ENCODE results near the gene HOXC6.

DNA sequence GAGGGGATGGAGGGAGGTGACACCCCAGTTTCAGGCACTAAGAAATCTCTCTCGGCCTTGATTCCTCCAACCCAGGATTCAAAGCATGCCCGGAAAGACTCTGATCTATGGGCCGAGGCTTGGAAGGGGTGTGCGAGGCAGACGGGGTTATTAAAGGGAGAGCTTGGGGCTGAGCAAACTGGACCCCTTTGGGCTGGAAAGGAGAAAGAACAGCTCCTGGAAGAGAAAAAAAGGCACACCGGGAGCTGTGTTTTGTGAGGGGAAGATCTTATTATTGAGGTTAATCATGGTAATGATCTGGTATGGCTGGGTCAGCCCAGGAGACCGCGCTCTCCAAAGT lies 19.7 kb downstream of the HOXC6 start:
- TF ChIP-seq, protein P1, sequence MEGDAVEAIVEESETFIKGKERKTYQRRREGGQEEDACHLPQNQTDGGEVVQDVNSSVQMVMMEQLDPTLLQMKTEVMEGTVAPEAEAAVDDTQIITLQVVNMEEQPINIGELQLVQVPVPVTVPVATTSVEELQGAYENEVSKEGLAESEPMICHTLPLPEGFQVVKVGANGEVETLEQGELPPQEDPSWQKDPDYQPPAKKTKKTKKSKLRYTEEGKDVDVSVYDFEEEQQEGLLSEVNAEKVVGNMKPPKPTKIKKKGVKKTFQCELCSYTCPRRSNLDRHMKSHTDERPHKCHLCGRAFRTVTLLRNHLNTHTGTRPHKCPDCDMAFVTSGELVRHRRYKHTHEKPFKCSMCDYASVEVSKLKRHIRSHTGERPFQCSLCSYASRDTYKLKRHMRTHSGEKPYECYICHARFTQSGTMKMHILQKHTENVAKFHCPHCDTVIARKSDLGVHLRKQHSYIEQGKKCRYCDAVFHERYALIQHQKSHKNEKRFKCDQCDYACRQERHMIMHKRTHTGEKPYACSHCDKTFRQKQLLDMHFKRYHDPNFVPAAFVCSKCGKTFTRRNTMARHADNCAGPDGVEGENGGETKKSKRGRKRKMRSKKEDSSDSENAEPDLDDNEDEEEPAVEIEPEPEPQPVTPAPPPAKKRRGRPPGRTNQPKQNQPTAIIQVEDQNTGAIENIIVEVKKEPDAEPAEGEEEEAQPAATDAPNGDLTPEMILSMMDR (conservative IDR thresholded peaks at IDR 0.05; ENCODE audit: low read depth in 2 of 2), result no peak
- peak; percentile 72 for TF ChIP-seq EZH2 (IDR thresholded peaks at IDR 0.05; ENCODE audit: low read depth, unreplicated experiment)
- no peak for TF ChIP-seq CREB1 (CRISPR knock-in tag; IDR thresholded peaks at IDR 0.05; ENCODE audit: low read depth)
- TF ChIP-seq STAT1 (IDR thresholded peaks at IDR 0.05; ENCODE audit: unreplicated experiment), result no peak
- no peak for TF ChIP-seq POLR2AphosphoS5 (IDR thresholded peaks at IDR 0.05; ENCODE audit: low read depth)
- no peak for TF ChIP-seq EZH2phosphoT487 (IDR thresholded peaks at IDR 0.05; ENCODE audit: unreplicated experiment)
- TF ChIP-seq, protein P2, sequence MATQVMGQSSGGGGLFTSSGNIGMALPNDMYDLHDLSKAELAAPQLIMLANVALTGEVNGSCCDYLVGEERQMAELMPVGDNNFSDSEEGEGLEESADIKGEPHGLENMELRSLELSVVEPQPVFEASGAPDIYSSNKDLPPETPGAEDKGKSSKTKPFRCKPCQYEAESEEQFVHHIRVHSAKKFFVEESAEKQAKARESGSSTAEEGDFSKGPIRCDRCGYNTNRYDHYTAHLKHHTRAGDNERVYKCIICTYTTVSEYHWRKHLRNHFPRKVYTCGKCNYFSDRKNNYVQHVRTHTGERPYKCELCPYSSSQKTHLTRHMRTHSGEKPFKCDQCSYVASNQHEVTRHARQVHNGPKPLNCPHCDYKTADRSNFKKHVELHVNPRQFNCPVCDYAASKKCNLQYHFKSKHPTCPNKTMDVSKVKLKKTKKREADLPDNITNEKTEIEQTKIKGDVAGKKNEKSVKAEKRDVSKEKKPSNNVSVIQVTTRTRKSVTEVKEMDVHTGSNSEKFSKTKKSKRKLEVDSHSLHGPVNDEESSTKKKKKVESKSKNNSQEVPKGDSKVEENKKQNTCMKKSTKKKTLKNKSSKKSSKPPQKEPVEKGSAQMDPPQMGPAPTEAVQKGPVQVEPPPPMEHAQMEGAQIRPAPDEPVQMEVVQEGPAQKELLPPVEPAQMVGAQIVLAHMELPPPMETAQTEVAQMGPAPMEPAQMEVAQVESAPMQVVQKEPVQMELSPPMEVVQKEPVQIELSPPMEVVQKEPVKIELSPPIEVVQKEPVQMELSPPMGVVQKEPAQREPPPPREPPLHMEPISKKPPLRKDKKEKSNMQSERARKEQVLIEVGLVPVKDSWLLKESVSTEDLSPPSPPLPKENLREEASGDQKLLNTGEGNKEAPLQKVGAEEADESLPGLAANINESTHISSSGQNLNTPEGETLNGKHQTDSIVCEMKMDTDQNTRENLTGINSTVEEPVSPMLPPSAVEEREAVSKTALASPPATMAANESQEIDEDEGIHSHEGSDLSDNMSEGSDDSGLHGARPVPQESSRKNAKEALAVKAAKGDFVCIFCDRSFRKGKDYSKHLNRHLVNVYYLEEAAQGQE (IDR thresholded peaks at IDR 0.05; ENCODE audit: unreplicated experiment), result no peak

Data from GM23338 (cell line).